ENCODE measurements around the gene LOXL1.

Gene LOXL1

GRCh38 chr15:73983773-73984172 is 57.5 kb downstream of the LOXL1 start:
- DNase-seq = no peak

GRCh38 chr15:73984208-73984979 is 58.1 kb downstream of the LOXL1 start:
- no peak for DNase-seq

- DNase-seq = no peak
Measured at GRCh38 chr15:73985101-73985873, 59.0 kb downstream of the LOXL1 start.

- DNase-seq = no peak
Measured at GRCh38 chr15:73986055-73986775, 60.0 kb downstream of the LOXL1 start.

- DNase-seq = no peak
Measured at GRCh38 chr15:73986776-73987056, 60.5 kb downstream of the LOXL1 start.

GRCh38 chr15:73987250-73987649 is 61.0 kb downstream of the LOXL1 start:
- DNase-seq = no peak

- DNase-seq = peak; percentile 69
Measured at GRCh38 chr15:73987681-73988444, 61.6 kb downstream of the LOXL1 start.

- DNase-seq = no peak
Measured at GRCh38 chr15:73988445-73988969, 62.2 kb downstream of the LOXL1 start.

GRCh38 chr15:73989001-73989798 is 62.9 kb downstream of the LOXL1 start:
- DNase-seq = no peak

- no peak for DNase-seq
Measured at GRCh38 chr15:73990250-73991005, 64.2 kb downstream of the LOXL1 start.

GRCh38 chr15:73991260-73991659 is 65.0 kb downstream of the LOXL1 start:
- no peak for DNase-seq

GRCh38 chr15:73991726-73992593 is 65.7 kb downstream of the LOXL1 start, which contains the start of gene STOML1:
TSS of gene STOML1 (minus strand) at chr15:73992295. CDS start at chr15:73992223, 72 bp downstream.
- peak; percentile 98 for DNase-seq

- DNase-seq = no peak
Measured at GRCh38 chr15:73992594-73992898, 66.3 kb downstream of the LOXL1 start.

- DNase-seq = no peak
Measured at GRCh38 chr15:73993211-73993994, 67.1 kb downstream of the LOXL1 start.

GRCh38 chr15:73994413-73994883 is 68.2 kb downstream of the LOXL1 start, which contains the start of gene PML:
TSS of gene PML (plus strand) at chr15:73994716. CDS start at chr15:73994813, 97 bp downstream.
- peak; percentile 99 for DNase-seq

- DNase-seq = peak; percentile 69
Measured at GRCh38 chr15:73994912-73995622, 68.8 kb downstream of the LOXL1 start.

- DNase-seq = no peak
Measured at GRCh38 chr15:73996267-73996666, 70.0 kb downstream of the LOXL1 start.

GRCh38 chr15:73996939-73997338 is 70.7 kb downstream of the LOXL1 start:
- peak; percentile 92 for DNase-seq

All from suppressor macrophage treated with lipopolysaccharide for 4 hours (primary cell).